Measurements from ENCODE around the gene CNIH3. TPM values are rescaled to one million over a fixed set of nuclear protein-coding genes. Genes with fewer than 3 reads are reported as not detected.

The CNIH3 gene
- total and polyA plus RNA-seq, 8 donors: 0.45 to 18.7 (median 3.1) TPM; not detected in 1

- no peak for DNase-seq
- Histone ChIP-seq H3K4me1 (peaks cover 5 to 30% (median 16%) of the 10 kb centered on the region in 4 donors), H3K27me3 (no peaks in the 10 kb centered on the region), H3K36me3 (no peaks in the 10 kb centered on the region), H3K4me3 (no peak overlapping the region), H3K9me3 (no peaks in the 10 kb centered on the region), H3K27ac (no peak overlapping the region)
- 55 to 70% (median 62%) methylated on average over 10 of the region's 10 CpGs for WGBS, 5 donors
- intact Hi-C loops (cut with DNase I; ENCODE audit: low total_unique reads): no loop called here
- no peak for TF ChIP-seq CTCF (IDR thresholded peaks at IDR 0.05)
- no peak for TF ChIP-seq POLR2AphosphoS5 (IDR thresholded peaks at IDR 0.05)
- TF ChIP-seq POLR2A (IDR thresholded peaks at IDR 0.05): no peak
- TF ChIP-seq EP300 (IDR thresholded peaks at IDR 0.05): no peak
Measured at GRCh38 chr1:224737353-224737727, 121.2 kb downstream of the CNIH3 start.

- H3K36me3 ChIP-seq: no peaks in the 10 kb centered on the region
- no peak overlapping the region for H3K27ac ChIP-seq
- TF ChIP-seq CTCF (IDR thresholded peaks at IDR 0.05): no peak
- no peak for TF ChIP-seq POLR2A (IDR thresholded peaks at IDR 0.05)
- TF ChIP-seq EP300 (IDR thresholded peaks at IDR 0.05): no peak
- no peak for TF ChIP-seq POLR2AphosphoS5 (IDR thresholded peaks at IDR 0.05)
- DNase-seq: no peak
- intact Hi-C loops (cut with DNase I; ENCODE audit: low total_unique reads): no loop called here
- no peak overlapping the region for H3K4me3 ChIP-seq
- WGBS, 5 donors: 81 to 86% (median 84%) methylated on average over 12 of the region's 12 CpGs
- H3K4me1 ChIP-seq: peaks cover 5 to 17% (median 10%) of the 10 kb centered on the region in 4 donors
- H3K9me3 ChIP-seq: no peaks in the 10 kb centered on the region
- no peaks in the 10 kb centered on the region for H3K27me3 ChIP-seq
Measured at GRCh38 chr1:224739303-224739996, 123.3 kb downstream of the CNIH3 start.

GRCh38 chr1:224739997-224740684 lies 124.0 kb downstream of the CNIH3 start:
- no peak for DNase-seq
- TF ChIP-seq CTCF (IDR thresholded peaks at IDR 0.05) (no peak), POLR2A (IDR thresholded peaks at IDR 0.05) (no peak), EP300 (IDR thresholded peaks at IDR 0.05) (no peak), POLR2AphosphoS5 (IDR thresholded peaks at IDR 0.05) (no peak)
- H3K27ac ChIP-seq: no peak overlapping the region
- H3K27me3 ChIP-seq: no peaks in the 10 kb centered on the region
- no peaks in the 10 kb centered on the region for H3K36me3 ChIP-seq
- peaks cover 5 to 17% (median 10%) of the 10 kb centered on the region in 4 donors for H3K4me1 ChIP-seq
- H3K4me3 ChIP-seq: no peak overlapping the region
- no peaks in the 10 kb centered on the region for H3K9me3 ChIP-seq
- 67 to 83% (median 76%) methylated on average over 7 of the region's 7 CpGs for WGBS, 5 donors
- intact Hi-C loops (cut with DNase I; ENCODE audit: low total_unique reads): no loop called here

GRCh38 chr1:224740685-224741052 lies 124.6 kb downstream of the CNIH3 start:
- Histone ChIP-seq H3K36me3 (no peaks in the 10 kb centered on the region), H3K9me3 (no peaks in the 10 kb centered on the region), H3K27ac (no peak overlapping the region), H3K27me3 (no peaks in the 10 kb centered on the region), H3K4me1 (peaks cover 5 to 17% (median 10%) of the 10 kb centered on the region in 4 donors), H3K4me3 (no peak overlapping the region)
- 86 to 95% (median 91%) methylated on average over 5 of the region's 5 CpGs for WGBS, 5 donors
- no peak for DNase-seq
- intact Hi-C loops (cut with DNase I; ENCODE audit: low total_unique reads): no loop called here
- no peak for TF ChIP-seq EP300 (IDR thresholded peaks at IDR 0.05)
- no peak for TF ChIP-seq POLR2AphosphoS5 (IDR thresholded peaks at IDR 0.05)
- TF ChIP-seq POLR2A (IDR thresholded peaks at IDR 0.05): no peak
- no peak for TF ChIP-seq CTCF (IDR thresholded peaks at IDR 0.05)
